Measurements from ENCODE around the gene GNG7. TPM values are rescaled to one million over a fixed set of nuclear protein-coding genes. Genes with fewer than 3 reads are reported as not detected.

The GNG7 gene
- 26.8 TPM for total RNA-seq

GRCh38 chr19:2702170-2703076 lies at the start of gene GNG7:
GNG7 (minus strand) TSS chr19:2702694; CDS start chr19:2520688, 182,006 bp downstream.

GRCh38 chr19:2739602-2740313 lies 37.3 kb upstream of the GNG7 start, which contains the start of gene SLC39A3:
SLC39A3 (minus strand) TSS chr19:2740017; CDS start chr19:2737257, 2,760 bp downstream.

DNA sequence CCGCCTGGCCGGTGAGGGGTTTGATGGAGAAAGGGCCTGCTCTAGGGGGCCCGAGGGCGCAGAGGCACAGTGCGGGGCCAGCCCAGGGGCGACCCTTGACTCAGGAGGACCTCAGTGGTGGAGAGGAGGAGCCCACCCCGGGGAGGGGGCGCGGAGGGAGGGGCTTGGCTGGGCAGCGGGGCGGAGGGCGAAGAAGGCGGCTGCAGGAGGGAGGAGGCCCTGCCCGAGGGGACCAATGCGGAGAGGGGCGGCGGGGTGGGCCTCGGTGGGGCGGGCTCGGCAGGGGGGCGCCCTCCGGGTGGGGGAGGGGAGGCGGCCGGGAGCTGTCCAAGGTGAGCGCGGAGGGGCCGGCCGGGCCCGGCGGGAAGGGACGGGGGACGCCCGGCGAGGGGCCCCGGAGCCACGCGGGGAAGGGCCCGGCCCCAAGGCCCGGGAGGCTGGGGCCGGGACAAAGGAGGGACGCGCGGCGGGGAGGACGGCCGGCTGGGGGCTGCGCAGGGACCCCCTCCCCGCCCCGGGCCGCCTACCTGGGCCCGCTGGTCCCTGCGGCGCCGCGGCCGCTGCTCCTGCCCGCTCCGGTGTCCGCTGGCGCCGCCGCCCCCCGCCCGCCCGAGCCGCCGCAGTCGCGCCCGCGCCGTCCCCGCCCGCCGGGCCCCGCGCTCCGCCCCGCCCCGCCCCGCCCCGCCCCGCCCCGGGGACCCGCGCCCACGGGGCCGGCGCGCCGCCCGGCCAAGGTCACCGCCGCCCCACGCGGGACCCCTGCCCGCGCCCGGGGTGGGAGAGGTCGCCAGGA lies 18.5 kb upstream of the GNG7 start, which contains the start of gene DIRAS1:
TSS of gene DIRAS1 (minus strand) at position 596 of the 793 bp plus-strand sequence. CDS start 3,566 bp downstream, outside the sequence.

DNA sequence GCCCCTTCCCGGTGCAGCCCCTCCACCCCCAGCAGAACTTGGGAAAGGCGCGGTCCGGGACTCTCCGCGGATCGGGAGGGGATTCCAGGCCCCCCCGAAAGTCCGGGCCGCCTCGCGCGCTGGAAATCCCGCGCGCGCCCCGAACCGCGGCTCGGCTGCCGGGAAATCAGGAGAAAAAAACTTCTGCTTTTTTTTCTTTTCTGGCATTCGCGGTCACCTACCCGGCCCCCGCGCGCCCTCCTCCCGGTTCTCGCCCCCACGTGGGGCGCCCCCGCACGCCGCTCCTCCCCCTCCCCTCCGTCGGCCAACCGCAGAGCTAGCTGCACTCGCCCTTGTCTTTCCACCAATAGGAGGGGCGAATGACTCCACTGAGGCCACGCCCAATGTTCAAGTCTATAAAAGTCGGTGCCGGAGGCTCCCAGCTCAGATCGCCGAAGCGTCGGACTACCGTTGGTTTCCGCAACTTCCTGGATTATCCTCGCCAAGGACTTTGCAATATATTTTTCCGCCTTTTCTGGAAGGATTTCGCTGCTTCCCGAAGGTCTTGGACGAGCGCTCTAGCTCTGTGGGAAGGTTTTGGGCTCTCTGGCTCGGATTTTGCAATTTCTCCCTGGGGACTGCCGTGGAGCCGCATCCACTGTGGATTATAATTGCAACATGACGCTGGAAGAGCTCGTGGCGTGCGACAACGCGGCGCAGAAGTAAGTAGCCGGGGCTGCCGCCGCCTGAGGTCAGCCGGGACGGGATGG lies 226.6 kb downstream of the GNG7 start, which contains the start of gene GADD45B:
TSS of gene GADD45B (plus strand) at position 426 of the 749 bp plus-strand sequence. CDS start at position 658, 232 bp downstream.

Small RNAs within 50 kb of the gene (small RNA-seq; reads per million reads assigned to genes)
- gene MIR7850 (not detected), gene RN7SL121P (not detected), gene RNU6-993P (not detected)

Other genes starting within 250 kb of the GNG7 start
- gene LMNB2, start 245.7 kb downstream of the GNG7 start, total RNA-seq, result 45.0 TPM
- gene GADD45B, start 226.6 kb downstream of the GNG7 start, total RNA-seq, result 5.5 TPM
- 43.6 TPM for gene DIRAS1, start 18.7 kb upstream of the GNG7 start, total RNA-seq
- 33.9 TPM for gene SLC39A3, start 37.3 kb upstream of the GNG7 start, total RNA-seq
- 40.6 TPM for gene SGTA, start 80.6 kb upstream of the GNG7 start, total RNA-seq
- 29.3 TPM for gene THOP1, start 82.8 kb upstream of the GNG7 start, total RNA-seq
- 15.9 TPM for gene ZNF554, start 117.2 kb upstream of the GNG7 start, total RNA-seq
- 22.1 TPM for gene ZNF555, start 138.8 kb upstream of the GNG7 start, total RNA-seq
- 0.46 TPM for gene ZNF556, start 164.6 kb upstream of the GNG7 start, total RNA-seq
- 6.0 TPM for gene ZNF57, start 198.2 kb upstream of the GNG7 start, total RNA-seq
- 7.4 TPM for gene ZNF77, start 242.3 kb upstream of the GNG7 start, total RNA-seq